Measurements from ENCODE around the gene NECTIN2.

NECTIN2 gene

DNA sequence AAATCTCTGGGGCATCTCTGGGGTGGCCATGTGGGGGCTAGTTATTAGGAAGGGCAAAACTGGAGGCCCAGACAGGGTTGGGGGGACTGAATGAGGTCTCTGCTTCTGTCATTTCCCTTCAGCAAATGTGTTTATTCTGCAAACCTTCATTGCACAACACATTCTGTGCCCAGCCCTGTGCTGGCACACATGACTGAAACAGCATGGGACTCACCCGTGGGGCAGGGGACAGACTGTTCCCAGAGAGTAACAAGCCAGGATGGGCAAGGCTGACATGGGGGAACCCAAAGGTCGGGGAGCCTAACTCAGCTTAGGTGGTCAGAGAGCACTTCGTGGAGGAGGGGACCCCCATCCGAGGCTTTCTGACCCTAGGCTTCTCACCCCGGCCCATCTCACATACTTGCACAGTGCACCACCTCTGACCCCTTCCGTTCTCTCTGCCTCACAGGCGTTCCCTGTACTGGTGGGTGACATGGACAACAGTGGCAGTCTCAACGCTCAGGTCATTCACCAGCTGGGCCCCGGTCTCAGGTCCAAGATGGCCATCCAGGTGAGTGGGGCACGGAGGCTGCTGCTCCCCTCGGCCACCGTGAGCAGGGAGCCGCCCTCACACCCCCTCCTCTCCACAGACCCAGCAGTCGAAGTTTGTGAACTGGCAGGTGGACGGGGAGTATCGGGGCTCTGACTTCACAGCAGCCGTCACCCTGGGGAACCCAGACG, 47.4 kb downstream of the NECTIN2 start:
- H3K4me1 ChIP-seq (ENCODE audit: insufficient read depth, low read length, severe bottlenecking) = peaks cover 16% of the 10 kb centered on the region
- H3K4me3 ChIP-seq (ENCODE audit: low read depth, low read length, poor library complexity, severe bottlenecking) = no peak overlapping the region
- H3K27ac ChIP-seq (ENCODE audit: low read depth, low read length, poor library complexity, severe bottlenecking) = no peak overlapping the region
- TF ChIP-seq, protein P1, sequence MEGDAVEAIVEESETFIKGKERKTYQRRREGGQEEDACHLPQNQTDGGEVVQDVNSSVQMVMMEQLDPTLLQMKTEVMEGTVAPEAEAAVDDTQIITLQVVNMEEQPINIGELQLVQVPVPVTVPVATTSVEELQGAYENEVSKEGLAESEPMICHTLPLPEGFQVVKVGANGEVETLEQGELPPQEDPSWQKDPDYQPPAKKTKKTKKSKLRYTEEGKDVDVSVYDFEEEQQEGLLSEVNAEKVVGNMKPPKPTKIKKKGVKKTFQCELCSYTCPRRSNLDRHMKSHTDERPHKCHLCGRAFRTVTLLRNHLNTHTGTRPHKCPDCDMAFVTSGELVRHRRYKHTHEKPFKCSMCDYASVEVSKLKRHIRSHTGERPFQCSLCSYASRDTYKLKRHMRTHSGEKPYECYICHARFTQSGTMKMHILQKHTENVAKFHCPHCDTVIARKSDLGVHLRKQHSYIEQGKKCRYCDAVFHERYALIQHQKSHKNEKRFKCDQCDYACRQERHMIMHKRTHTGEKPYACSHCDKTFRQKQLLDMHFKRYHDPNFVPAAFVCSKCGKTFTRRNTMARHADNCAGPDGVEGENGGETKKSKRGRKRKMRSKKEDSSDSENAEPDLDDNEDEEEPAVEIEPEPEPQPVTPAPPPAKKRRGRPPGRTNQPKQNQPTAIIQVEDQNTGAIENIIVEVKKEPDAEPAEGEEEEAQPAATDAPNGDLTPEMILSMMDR (IDR thresholded peaks at IDR 0.05; ENCODE audit: low read length) = no peak
- TF ChIP-seq EZH2 (IDR thresholded peaks at IDR 0.05; ENCODE audit: borderline replicate concordance, low read length) = no peak
- no peak overlapping the region for H3K4me2 ChIP-seq (ENCODE audit: low read length)
- no peaks in the 10 kb centered on the region for H3K9me2 ChIP-seq (ENCODE audit: low read depth, low read length)
- H3K9ac ChIP-seq (ENCODE audit: low read length) = no peak overlapping the region
- H3F3A ChIP-seq (ENCODE audit: insufficient read depth, low read length) = no peaks in the 10 kb centered on the region
- no peak overlapping the region for H2AFZ ChIP-seq (ENCODE audit: low read length)
- no peaks in the 10 kb centered on the region for H3K9me3 ChIP-seq (ENCODE audit: low read length)
- H4K20me1 ChIP-seq (ENCODE audit: insufficient read depth, low read length) = no peaks in the 10 kb centered on the region
- peaks cover 12% of the 10 kb centered on the region for H3K79me2 ChIP-seq (ENCODE audit: insufficient read depth, low read length)
- H3K27me3 ChIP-seq (ENCODE audit: insufficient read depth, low read length) = no peaks in the 10 kb centered on the region
- H3K36me3 ChIP-seq (ENCODE audit: insufficient read depth, low read length) = peaks cover 58% of the 10 kb centered on the region

DNA sequence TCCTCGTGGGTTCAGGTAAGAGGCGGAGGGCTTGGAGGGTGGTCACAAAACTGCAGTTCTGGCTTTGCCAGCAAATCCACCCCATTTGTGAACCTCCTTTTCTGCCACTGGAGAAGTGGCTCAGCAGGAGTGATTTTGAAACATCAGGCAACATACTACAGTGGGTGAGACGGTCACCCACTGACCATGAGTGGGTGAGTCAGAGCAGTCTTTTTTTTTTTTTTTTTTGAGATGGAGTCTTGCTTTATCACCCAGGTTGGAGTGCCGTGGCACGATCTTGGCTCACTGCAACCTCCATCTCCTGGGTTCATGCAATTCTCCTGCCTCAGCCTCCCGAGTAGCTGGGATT, 47.9 kb downstream of the NECTIN2 start:
- Histone ChIP-seq H3K4me2 (ENCODE audit: low read length) (no peak overlapping the region), H3K4me1 (ENCODE audit: insufficient read depth, low read length, severe bottlenecking) (peaks cover 16% of the 10 kb centered on the region), H3K27me3 (ENCODE audit: insufficient read depth, low read length) (no peaks in the 10 kb centered on the region), H3K9ac (ENCODE audit: low read length) (no peak overlapping the region), H3K79me2 (ENCODE audit: insufficient read depth, low read length) (peaks cover 12% of the 10 kb centered on the region), H3K36me3 (ENCODE audit: insufficient read depth, low read length) (peaks cover 58% of the 10 kb centered on the region), H4K20me1 (ENCODE audit: insufficient read depth, low read length) (no peaks in the 10 kb centered on the region), H3K4me3 (ENCODE audit: low read depth, low read length, poor library complexity, severe bottlenecking) (no peak overlapping the region), H2AFZ (ENCODE audit: low read length) (no peak overlapping the region), H3F3A (ENCODE audit: insufficient read depth, low read length) (no peaks in the 10 kb centered on the region), H3K9me2 (ENCODE audit: low read depth, low read length) (no peaks in the 10 kb centered on the region), H3K27ac (ENCODE audit: low read depth, low read length, poor library complexity, severe bottlenecking) (no peak overlapping the region), H3K9me3 (ENCODE audit: low read length) (no peaks in the 10 kb centered on the region)
- TF ChIP-seq, protein P1 (IDR thresholded peaks at IDR 0.05; ENCODE audit: low read length) = no peak
- TF ChIP-seq EZH2 (IDR thresholded peaks at IDR 0.05; ENCODE audit: borderline replicate concordance, low read length) = no peak

DNA sequence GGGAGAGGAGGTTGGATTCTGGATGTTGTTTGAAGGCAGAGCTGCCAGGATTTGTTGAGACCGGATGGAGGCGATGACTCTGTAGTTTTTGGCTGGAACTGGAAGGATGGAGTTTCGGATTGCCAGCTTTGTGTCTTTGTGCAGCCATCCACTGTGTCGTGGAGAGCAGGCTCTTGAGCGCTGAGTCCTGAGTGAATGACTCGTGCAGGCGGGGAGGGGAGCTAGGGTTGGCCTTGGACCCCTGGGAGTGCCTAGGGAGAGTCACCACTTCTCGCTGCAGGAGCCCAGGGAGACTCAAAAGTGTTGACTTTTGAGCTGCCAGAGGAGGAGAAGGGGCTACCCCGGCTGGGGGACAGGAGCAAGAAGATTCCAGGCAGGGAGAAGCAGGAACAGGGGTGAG, 48.8 kb downstream of the NECTIN2 start:
- Histone ChIP-seq H3K9me3 (ENCODE audit: low read length) (no peaks in the 10 kb centered on the region), H3K27ac (ENCODE audit: low read depth, low read length, poor library complexity, severe bottlenecking) (no peak overlapping the region), H3K4me2 (ENCODE audit: low read length) (no peak overlapping the region), H4K20me1 (ENCODE audit: insufficient read depth, low read length) (no peaks in the 10 kb centered on the region), H3K4me1 (ENCODE audit: insufficient read depth, low read length, severe bottlenecking) (peaks cover 12% of the 10 kb centered on the region), H3K9ac (ENCODE audit: low read length) (no peak overlapping the region), H3K27me3 (ENCODE audit: insufficient read depth, low read length) (no peaks in the 10 kb centered on the region), H3F3A (ENCODE audit: insufficient read depth, low read length) (no peaks in the 10 kb centered on the region), H3K36me3 (ENCODE audit: insufficient read depth, low read length) (peaks cover 64% of the 10 kb centered on the region), H3K4me3 (ENCODE audit: low read depth, low read length, poor library complexity, severe bottlenecking) (no peak overlapping the region), H3K79me2 (ENCODE audit: insufficient read depth, low read length) (peaks cover 12% of the 10 kb centered on the region), H3K9me2 (ENCODE audit: low read depth, low read length) (no peaks in the 10 kb centered on the region), H2AFZ (ENCODE audit: low read length) (no peak overlapping the region)
- no peak for TF ChIP-seq EZH2 (IDR thresholded peaks at IDR 0.05; ENCODE audit: borderline replicate concordance, low read length)
- TF ChIP-seq, protein P1 (IDR thresholded peaks at IDR 0.05; ENCODE audit: low read length) = no peak
